ENCODE measurements around the gene HAPSTR1. TPM values are rescaled to one million over a fixed set of nuclear protein-coding genes. Genes with fewer than 3 reads are reported as not detected.

The HAPSTR1 gene
- total and polyA plus RNA-seq, 2 of the 13 experiments (the other 11 are each of a cell fraction or from before 2014, with no cell fraction given): 25.2 to 83.2 TPM

GRCh38 chr16:9105189-9105588 is 13.7 kb downstream of the HAPSTR1 start:
- BruUV-seq (replicated peaks): no TSS peak
- Histone ChIP-seq H3K4me1 (ENCODE audit: insufficient read depth, low read length) (peaks cover 25% of the 10 kb centered on the region), H3K27me3 (ENCODE audit: control insufficient read depth in 1 of 2, insufficient read depth in 2 of 2, low read length in 2 of 2) (no peaks in the 10 kb centered on the region), H3K4me2 (ENCODE audit: low read depth, low read length) (no peak overlapping the region), H4K20me1 (ENCODE audit: insufficient read depth, low read length) (peaks cover 99% of the 10 kb centered on the region), H3K9me3 (ENCODE audit: low read length) (no peaks in the 10 kb centered on the region), H3K4me3 (replicated peaks in 1 of 3; ENCODE audit: insufficient read depth in 1 of 3, low read depth in 2 of 3, low read length in 3 of 3) (no peak overlapping the region), H3K9ac (ENCODE audit: insufficient read depth, low read depth, low read length) (no peak overlapping the region), H2AFZ (ENCODE audit: low read length) (no peak overlapping the region), H3K27ac (ENCODE audit: extremely low read length, insufficient read depth, low read length) (no peak overlapping the region), H3K36me3 (replicated peaks in 1 of 2; ENCODE audit: control insufficient read depth in 1 of 2, insufficient read depth in 2 of 2, low read length in 2 of 2) (peaks cover 61 to 97% of the 10 kb centered on the region in 2 experiments), H3K79me2 (ENCODE audit: insufficient read depth, low read length) (peaks cover 100% of the 10 kb centered on the region)
- in situ Hi-C loops (cut with HindIII; ENCODE audit: extremely low pct_ligation_motif_present, low pct_unique_long_range_greater_than_20kb) (no loop called here), intact Hi-C loops (cut with micrococcal nuclease; ENCODE audit: unreplicated experiment) (no loop called here)
- no peak for TF ChIP-seq SALL1 (CRISPR knock-in tag; IDR thresholded peaks at IDR 0.05)
- TF ChIP-seq ZBTB34 (CRISPR knock-in tag; IDR thresholded peaks at IDR 0.05): 0 out of 2 replicates have a peak, but pooled peaks have one; percentile 30
- ATAC-seq: no peak
- CTCF ChIA-PET (ENCODE audit: low intra/inter-chr PET ratio, low total read pairs): no interaction called here
- no peak for FAIRE-seq
- no peak for DNase-seq (ENCODE audit: low spot score)
- POLR2A ChIA-PET: no interaction called here

GRCh38 chr16:9107025-9107970 is 15.9 kb downstream of the HAPSTR1 start:
- intact Hi-C loops (cut with micrococcal nuclease; ENCODE audit: unreplicated experiment) (no loop called here), in situ Hi-C loops (cut with HindIII; ENCODE audit: extremely low pct_ligation_motif_present, low pct_unique_long_range_greater_than_20kb) (no loop called here)
- WGBS (ENCODE audit: low lambda C conversion rate): 97% methylated on average over 9 of the region's 9 CpGs
- Histone ChIP-seq H3K9ac (ENCODE audit: insufficient read depth, low read depth, low read length) (no peak overlapping the region), H3K27ac (ENCODE audit: extremely low read length, insufficient read depth, low read length) (no peak overlapping the region), H3K4me1 (ENCODE audit: insufficient read depth, low read length) (peaks cover 40% of the 10 kb centered on the region), H3K79me2 (ENCODE audit: insufficient read depth, low read length) (peaks cover 99% of the 10 kb centered on the region), H2AFZ (ENCODE audit: low read length) (no peak overlapping the region), H3K9me3 (ENCODE audit: low read length) (no peaks in the 10 kb centered on the region), H3K27me3 (ENCODE audit: control insufficient read depth in 1 of 2, insufficient read depth in 2 of 2, low read length in 2 of 2) (no peaks in the 10 kb centered on the region), H4K20me1 (ENCODE audit: insufficient read depth, low read length) (peaks cover 98% of the 10 kb centered on the region), H3K4me3 (replicated peaks in 1 of 3; ENCODE audit: insufficient read depth in 1 of 3, low read depth in 2 of 3, low read length in 3 of 3) (no peak overlapping the region), H3K36me3 (replicated peaks in 1 of 2; ENCODE audit: control insufficient read depth in 1 of 2, insufficient read depth in 2 of 2, low read length in 2 of 2) (peaks cover 53 to 79% of the 10 kb centered on the region in 2 experiments), H3K4me2 (ENCODE audit: low read depth, low read length) (no peak overlapping the region)
- FAIRE-seq: no peak
- ChIA-PET POLR2A (interaction anchor here (1.0 to 1.5 kb wide), 2 partner anchors 9 to 11 kb away, joined by 3 read pairs; no protein-coding TSS in a partner anchor), CTCF (ENCODE audit: low intra/inter-chr PET ratio, low total read pairs) (no interaction called here)
- BruUV-seq (replicated peaks): no TSS peak
- ATAC-seq: peak; percentile 30
- no peak for DNase-seq (ENCODE audit: low spot score)
- TF ChIP-seq ZNF446 (CRISPR knock-in tag; IDR thresholded peaks at IDR 0.05): 0 out of 2 replicates have a peak, but pooled peaks have one; percentile 11
- 0 out of 2 replicates have a peak, but pooled peaks have one; percentile 5 for TF ChIP-seq MAFF (IDR thresholded peaks at IDR 0.05; ENCODE audit: low read depth, low read length)
- TF ChIP-seq ZBTB3 (CRISPR knock-in tag; IDR thresholded peaks at IDR 0.05; ENCODE audit: borderline replicate concordance, low read depth): no peak
- TF ChIP-seq CBFB (CRISPR knock-in tag; IDR thresholded peaks at IDR 0.05): no peak
- no peak for TF ChIP-seq ZNF260 (CRISPR knock-in tag; IDR thresholded peaks at IDR 0.05; ENCODE audit: borderline replicate concordance, low read depth)
- TF ChIP-seq FOSL2 (CRISPR knock-in tag; IDR thresholded peaks at IDR 0.05): peak; percentile 31; the same call in 1 of the 2 replicates
- no peak for TF ChIP-seq ATF7 (IDR thresholded peaks at IDR 0.05)
- TF ChIP-seq ATF7 (CRISPR knock-in tag; IDR thresholded peaks at IDR 0.05): 0 out of 2 replicates have a peak, but pooled peaks have one; percentile 38
- peak; percentile 62; the same call in 1 of the 2 replicates for TF ChIP-seq ELK4 (CRISPR knock-in tag; IDR thresholded peaks at IDR 0.05; ENCODE audit: borderline replicate concordance)
- no peak for TF ChIP-seq TBL1XR1 (IDR thresholded peaks at IDR 0.05; ENCODE audit: borderline replicate concordance, low read length, partially characterized antibody)
- peak; percentile 90 for TF ChIP-seq RBM22 (optimal IDR thresholded peaks at IDR 0.05; ENCODE audit: low read length)
- 0 out of 2 replicates have a peak, but pooled peaks have one; percentile 12 for TF ChIP-seq SALL1 (CRISPR knock-in tag; IDR thresholded peaks at IDR 0.05)
- no peak for TF ChIP-seq ZNF552 (CRISPR knock-in tag; IDR thresholded peaks at IDR 0.05; ENCODE audit: borderline replicate concordance)
- 0 out of 2 replicates have a peak, but pooled peaks have one; percentile 33 for TF ChIP-seq NFIB (CRISPR knock-in tag; IDR thresholded peaks at IDR 0.05; ENCODE audit: borderline replicate concordance)
